Liver (tissue), 3 donors: ENCODE measurements around the gene LDLRAD3.

Source experiments
- EGR1 ChIP-seq, 2 donors: IDR thresholded peaks; 2 replicates each; pipeline ENCODE4 v1.6.1; 2016 to 2018; ENCODE audit warnings: antibody characterized with exemption in 2 of 2, low read depth in 2 of 2
- FOXA1 ChIP-seq: IDR thresholded peaks from 2 replicates; pipeline ENCODE4 v1.6.1; 2016; ENCODE audit warnings: antibody characterized with exemption
- TF ChIP-seq, protein P1 (sequence below): fragments of 150-350 bp; IDR thresholded peaks from 2 replicates; pipeline ENCODE4 v1.5.1; 2017; ENCODE audit warnings: improper control_type of control experiment, low read depth, low read length; ENCODE audit not compliant: missing input control
- TF ChIP-seq, protein P2 (sequence below): IDR thresholded peaks from 2 replicates; pipeline ENCODE4 v1.6.1; 2016; ENCODE audit warnings: antibody characterized with exemption, mild to moderate bottlenecking
- donor health status: healthy.
- donor health status: healthy.

DNA sequence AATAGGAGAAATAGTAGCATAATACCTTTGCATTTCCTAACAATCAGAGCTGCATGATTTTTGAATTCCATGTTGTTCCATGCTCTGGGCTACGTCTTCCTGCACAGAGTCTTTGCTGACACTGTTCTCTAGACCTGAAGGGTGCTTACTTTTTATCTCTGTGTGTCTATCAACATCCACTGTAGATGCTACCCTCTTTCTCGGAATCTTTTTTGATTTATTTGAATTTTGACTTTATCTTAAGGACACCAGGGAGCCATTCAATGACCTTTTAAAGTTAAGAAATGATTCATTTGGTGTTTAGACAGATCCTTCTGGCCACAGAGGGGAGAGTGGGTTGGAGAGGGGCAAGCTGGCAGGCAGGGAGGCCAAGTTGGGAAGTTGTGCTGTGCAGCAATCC lies 90.1 kb downstream of the LDLRAD3 start:
- TF ChIP-seq, protein P1, sequence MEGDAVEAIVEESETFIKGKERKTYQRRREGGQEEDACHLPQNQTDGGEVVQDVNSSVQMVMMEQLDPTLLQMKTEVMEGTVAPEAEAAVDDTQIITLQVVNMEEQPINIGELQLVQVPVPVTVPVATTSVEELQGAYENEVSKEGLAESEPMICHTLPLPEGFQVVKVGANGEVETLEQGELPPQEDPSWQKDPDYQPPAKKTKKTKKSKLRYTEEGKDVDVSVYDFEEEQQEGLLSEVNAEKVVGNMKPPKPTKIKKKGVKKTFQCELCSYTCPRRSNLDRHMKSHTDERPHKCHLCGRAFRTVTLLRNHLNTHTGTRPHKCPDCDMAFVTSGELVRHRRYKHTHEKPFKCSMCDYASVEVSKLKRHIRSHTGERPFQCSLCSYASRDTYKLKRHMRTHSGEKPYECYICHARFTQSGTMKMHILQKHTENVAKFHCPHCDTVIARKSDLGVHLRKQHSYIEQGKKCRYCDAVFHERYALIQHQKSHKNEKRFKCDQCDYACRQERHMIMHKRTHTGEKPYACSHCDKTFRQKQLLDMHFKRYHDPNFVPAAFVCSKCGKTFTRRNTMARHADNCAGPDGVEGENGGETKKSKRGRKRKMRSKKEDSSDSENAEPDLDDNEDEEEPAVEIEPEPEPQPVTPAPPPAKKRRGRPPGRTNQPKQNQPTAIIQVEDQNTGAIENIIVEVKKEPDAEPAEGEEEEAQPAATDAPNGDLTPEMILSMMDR: no peak
- no peak for TF ChIP-seq FOXA1
- no peak for TF ChIP-seq EGR1 (IDR thresholded peaks at IDR 0.05; ENCODE audit: low read depth in 2 of 2)
- TF ChIP-seq, protein P2, sequence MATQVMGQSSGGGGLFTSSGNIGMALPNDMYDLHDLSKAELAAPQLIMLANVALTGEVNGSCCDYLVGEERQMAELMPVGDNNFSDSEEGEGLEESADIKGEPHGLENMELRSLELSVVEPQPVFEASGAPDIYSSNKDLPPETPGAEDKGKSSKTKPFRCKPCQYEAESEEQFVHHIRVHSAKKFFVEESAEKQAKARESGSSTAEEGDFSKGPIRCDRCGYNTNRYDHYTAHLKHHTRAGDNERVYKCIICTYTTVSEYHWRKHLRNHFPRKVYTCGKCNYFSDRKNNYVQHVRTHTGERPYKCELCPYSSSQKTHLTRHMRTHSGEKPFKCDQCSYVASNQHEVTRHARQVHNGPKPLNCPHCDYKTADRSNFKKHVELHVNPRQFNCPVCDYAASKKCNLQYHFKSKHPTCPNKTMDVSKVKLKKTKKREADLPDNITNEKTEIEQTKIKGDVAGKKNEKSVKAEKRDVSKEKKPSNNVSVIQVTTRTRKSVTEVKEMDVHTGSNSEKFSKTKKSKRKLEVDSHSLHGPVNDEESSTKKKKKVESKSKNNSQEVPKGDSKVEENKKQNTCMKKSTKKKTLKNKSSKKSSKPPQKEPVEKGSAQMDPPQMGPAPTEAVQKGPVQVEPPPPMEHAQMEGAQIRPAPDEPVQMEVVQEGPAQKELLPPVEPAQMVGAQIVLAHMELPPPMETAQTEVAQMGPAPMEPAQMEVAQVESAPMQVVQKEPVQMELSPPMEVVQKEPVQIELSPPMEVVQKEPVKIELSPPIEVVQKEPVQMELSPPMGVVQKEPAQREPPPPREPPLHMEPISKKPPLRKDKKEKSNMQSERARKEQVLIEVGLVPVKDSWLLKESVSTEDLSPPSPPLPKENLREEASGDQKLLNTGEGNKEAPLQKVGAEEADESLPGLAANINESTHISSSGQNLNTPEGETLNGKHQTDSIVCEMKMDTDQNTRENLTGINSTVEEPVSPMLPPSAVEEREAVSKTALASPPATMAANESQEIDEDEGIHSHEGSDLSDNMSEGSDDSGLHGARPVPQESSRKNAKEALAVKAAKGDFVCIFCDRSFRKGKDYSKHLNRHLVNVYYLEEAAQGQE: no peak
